IPS DF 19.7 (cell line): ENCODE results near the gene HIKESHI.
"Not testable (repeated sequence)": the region's sequence is repeated elsewhere in the genome, so short reads cannot be mapped to it uniquely, and the experiment has no call there.

Experiments
- DNase-seq: peaks from one replicate; pipeline ENCODE4 v3.0.0-alpha.2; 2013; ENCODE audit warnings: low read depth, low spot score

Gene HIKESHI, protein sequence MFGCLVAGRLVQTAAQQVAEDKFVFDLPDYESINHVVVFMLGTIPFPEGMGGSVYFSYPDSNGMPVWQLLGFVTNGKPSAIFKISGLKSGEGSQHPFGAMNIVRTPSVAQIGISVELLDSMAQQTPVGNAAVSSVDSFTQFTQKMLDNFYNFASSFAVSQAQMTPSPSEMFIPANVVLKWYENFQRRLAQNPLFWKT

DNA sequence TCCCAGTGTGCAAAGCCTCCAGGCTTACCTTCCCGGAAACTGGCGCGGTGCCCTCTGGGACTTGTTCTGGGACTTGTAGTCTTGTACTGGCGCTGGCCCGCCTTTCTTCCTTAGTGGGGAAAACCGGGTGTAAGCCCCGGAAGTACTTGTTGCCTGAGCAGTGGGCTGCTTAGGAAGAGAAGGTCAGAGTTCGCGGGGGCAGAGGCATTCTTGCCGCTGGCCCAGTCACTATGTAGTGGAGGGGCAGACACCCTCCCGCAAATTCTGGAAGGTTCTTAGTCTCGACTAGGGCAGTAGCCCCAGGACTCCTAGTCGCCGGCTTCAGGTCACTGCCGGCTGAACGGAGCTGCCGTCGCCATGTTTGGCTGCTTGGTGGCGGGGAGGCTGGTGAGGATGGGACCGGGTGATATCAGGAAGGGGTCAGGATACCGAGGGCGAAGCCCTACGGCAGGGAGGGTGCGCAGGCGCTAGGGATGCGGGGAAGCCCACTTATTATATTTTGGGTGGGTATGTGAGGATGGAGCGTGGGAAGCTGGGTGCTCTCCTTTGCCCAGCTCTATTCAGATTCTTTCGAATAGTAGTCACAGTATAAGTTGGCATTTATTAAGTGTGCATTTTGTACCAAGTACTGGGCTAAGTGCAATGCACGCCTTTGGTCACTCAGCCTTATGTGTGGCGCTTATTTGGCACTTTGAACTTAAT lies at the start of gene HIKESHI:
Gene HIKESHI (plus strand): TSS at position 149 of the 702 bp plus-strand sequence. CDS start 209 bp downstream, at position 358.
- peak; percentile 87 for DNase-seq

DNA sequence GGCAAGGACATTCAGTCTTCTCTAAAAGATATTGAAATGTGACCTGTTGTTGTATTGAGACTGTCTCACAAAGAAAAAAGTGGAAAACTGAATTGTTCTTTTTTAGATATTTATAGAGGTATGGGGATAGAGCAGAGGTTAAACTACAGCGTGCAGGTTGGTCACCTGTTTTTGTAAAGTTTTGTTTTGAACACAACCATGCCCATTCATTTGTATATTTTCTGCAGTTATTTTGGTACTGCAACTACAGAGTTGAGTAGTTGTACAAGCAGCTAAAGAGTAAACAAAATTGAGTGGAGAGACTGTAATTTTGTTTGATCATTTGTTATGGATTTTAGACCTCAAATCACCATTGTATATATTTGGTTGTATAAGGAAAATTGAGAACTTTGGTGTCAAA lies 46.1 kb upstream of the HIKESHI start:
- no peak for DNase-seq

DNA sequence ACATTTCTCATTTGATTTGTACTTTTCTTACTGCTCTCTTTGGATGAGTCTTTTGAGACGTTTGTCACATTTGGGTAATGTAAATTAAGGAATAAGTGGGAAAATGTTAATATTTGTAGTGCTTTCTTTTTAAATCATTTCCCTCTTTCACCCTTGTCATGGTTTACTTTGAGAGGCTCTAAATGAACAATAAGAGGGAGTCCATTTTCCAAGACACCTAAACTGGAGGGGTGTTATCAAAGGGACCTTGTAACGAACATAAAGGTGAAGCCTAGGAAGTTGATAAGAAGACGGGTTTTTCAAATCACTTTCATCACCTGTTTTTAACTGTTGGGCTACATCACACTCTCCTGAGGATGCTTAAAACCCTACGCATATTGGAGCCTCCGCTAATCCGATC lies 45.4 kb upstream of the HIKESHI start:
- DNase-seq = no peak

DNA sequence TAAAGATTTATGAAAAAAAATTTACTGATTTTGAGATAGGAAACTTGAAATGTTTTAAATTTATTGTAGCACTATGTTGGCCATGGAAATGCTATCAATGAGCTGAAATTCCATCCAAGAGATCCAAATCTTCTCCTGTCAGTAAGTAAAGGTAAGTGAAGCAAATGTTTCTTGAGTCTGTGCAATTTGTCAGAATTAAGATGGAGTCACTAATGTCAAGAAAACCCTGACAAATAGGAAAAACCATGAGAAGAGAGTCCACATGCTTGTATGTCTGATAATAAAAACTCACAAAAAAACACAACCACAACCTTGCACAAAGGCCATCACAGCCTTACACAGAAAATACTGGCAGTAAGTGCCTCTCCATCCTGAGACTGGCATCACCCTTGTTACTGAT lies 44.6 kb upstream of the HIKESHI start:
- no peak for DNase-seq

DNA sequence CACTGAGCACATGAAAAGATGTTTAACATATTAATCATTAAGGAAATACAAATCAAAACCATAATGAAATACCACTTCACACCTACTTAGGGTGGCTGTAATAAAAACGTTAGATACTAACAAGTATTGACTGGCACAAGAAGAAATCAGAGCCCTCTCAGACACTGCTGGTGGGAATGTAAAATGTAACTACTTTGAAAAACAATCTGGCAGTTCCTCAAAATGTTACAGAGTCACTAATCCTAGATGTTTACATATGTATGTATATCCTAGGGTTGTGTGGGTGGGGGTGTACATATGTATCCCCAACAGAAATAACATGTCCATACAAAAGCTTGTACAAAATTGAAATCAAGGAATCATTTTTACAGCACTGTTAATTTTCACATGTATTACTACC lies 42.3 kb upstream of the HIKESHI start:
- DNase-seq = no peak

DNA sequence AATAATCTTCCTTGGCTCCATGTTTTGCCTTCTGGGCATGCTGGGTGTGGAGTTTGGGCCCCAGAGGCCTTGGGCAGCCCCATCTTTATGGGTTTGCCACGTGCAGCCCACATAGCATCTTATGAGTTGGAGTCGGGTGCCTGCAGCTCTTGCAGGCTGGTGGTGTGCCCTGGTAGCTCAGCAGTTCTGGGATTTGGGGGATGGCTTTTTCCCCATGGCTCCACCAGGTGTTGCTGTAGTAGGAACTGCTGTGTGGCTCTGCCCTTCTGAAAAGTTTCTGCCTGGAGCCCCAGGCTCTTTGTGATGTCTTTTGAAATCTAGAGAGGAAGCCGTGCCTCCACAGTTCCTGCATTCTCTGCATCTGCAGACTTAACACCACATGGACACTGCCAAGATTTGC lies 40.7 kb upstream of the HIKESHI start:
- no peak for DNase-seq

DNA sequence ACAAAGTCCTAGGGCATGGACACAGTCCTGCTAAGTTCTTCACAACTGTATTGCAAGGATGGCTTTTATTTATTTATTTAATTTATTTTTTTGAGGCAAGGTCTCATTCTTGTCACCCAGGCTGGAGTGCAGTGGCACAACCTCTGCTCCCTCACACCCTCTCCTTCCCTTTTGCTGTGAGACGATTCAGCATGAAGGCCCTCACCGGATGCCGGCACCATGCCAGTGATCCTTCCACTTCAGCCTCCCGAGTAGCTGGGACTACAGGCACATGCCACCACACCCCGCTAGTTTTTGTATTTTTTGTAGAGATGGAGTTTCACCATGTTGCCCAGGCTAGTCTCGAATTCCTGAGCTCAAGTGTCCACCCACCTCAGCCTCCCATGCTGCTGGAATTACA lies 39.7 kb upstream of the HIKESHI start:
- no peak for DNase-seq

DNA sequence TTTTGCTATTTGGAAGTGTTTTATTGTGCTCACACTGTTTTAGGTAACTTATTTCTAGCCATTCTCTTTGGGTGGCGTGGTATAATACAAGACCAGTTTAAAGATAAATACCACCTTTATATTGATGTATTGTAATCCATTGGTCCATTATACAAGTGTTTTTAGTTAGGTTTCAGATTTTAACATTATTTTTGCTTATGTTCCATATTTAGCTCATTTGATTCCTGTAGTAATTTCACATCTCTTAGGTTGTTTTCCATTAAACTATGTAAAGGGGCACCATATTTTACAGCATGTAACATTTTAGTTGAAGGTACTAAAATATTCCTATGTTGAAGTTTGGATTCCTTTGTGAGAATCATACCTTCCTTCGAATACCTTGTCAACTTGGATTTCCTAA lies 37.4 kb upstream of the HIKESHI start:
- no peak for DNase-seq

DNA sequence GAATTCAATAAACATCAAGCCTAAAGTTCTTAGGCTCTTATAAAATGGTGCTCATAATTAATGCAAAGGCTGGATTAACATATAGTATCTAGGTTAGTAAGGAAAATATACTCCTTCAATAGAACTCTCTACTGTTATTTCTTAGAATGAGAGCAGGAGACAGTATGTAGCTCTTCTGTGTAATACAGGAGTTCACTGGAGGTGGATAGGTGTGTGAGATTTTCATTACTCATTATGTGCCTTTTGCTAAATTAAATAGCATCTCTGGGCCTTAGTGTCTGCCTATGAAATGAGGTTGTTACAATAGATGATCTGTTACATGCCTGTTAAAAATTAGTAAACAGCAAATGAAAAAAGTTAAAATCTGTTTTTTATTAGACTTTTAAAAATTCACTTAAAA lies 36.8 kb upstream of the HIKESHI start:
- DNase-seq = no peak

DNA sequence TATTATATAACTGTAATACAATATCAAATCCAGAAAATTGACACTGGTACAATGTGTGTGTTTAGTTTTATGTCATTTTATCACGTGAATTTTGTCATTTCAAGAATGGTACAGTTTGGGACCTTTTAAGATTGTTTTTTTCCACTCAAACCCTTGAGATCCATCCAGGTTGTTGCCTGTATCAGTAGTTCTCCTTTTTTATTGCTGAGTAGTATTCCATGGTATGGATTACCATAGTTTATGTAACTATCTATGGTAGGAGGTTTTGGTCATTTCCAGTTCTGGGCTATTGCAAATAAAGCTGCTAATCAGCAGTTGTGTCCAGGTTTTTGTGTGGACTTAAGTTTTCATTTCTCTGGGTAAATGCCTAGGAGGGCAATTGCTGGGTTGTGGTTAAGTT lies 32.4 kb upstream of the HIKESHI start:
- DNase-seq = no peak

DNA sequence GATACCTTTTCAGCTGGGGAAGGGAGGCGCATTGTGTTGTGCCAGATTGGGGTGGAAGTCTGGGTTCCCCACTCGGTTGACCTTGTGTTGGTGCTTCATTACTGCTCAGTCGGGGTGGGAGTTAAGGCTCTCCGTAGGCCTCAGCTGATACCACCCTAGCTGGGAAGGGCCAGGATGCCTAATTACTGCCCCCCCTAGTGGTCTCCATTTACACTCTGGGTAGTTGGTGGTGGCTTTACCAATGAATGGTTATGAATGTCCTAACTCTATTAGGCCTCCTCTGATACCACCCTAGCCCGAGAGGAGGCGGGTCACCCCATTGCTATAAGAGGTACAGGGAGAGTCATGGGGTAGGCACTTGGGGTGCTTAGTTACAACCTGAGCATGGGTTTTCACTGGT lies 27.5 kb upstream of the HIKESHI start:
- peak; percentile 20 for DNase-seq

DNA sequence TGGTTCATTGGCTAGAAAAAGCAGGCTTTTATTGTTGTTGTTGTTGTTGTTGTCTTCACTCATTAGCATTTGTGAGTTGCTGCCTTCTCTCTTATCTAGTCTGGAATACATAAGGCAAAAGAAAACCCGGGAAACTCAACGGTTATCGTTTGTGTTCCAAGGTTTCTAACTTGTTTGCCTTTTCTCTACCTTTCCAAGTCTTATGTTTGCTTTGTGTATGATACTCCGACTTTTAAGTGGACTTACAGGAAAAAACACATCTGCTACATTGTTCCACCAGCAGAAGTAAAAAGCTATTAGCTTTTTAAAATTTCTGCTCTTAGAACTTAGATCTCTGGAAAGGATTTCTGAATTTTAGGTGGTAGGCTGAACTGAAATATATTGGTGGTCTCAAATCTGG lies 27.0 kb upstream of the HIKESHI start:
- no peak for DNase-seq

DNA sequence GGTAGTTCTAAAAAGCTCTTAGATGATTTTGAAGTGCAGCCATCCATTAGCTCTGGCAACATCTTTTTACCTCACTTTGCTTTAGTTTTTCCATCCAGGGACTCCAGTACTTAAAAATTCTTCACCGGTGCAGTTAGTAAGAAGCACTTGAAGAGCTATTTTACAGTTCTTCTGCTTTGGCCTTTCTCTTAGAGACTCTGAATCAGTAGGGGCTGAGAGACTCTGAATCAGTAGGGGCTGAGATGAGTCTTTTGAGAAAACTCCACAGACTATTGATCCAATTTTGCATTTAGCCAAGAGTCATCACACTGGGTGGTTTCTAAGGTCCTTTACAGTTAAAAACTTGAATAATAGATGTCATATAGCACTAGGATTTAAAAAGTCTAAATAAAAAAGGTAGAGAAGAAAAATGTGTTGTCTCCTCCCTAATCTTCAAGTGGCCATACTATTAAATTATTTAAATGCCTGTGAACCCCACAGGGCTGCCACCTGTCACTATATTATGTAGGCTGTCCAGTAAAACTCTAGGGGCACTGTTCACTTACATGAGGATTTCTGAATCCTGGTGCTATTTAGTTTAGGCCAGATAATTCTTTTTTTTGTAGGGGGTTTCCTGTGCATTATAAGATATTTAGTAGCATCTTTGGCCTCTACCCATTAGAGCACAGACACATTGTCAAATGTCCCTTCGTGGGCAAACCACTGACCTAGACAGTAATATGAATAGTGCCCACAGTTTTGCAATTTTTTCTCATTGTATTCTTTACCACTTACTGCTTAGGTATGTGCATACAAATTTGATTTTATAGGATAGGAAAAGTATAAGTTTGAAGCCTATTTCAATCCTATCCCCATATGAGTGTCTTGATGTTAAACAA lies 26.3 kb upstream of the HIKESHI start:
- DNase-seq = no peak

DNA sequence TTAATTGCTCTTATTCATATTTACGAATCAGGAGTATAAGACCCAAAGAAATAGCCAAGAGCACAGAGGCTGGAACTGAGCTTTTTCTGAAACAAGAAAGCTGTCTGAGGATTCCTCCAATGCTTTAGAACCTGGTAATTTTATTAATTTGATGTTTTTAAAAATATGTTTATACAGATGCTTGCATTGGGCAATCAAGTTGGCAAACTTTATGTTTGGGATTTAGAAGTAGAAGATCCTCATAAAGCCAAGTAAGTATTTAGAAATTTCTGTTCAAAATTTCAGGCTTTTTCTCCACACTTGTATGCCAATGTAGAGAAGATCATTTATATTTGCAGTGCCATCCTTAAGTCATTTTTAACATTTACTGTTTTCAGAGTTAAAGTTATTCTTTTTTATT lies 24.3 kb upstream of the HIKESHI start:
- no peak for DNase-seq

DNA sequence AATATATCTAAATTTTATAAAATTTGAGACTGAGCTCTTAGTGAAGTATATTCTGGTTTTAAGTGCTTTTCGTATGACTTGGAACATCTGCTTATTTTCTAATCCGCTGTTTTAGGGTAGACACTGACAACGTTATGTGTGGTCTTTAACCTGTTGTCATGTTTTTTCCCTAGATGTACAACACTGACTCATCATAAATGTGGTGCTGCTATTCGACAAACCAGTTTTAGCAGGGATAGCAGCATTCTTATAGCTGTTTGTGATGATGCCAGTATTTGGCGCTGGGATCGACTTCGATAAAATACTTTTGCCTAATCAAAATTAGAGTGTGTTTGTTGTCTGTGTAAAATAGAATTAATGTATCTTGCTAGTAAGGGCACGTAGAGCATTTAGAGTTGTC lies 23.8 kb upstream of the HIKESHI start:
- no peak for DNase-seq

DNA sequence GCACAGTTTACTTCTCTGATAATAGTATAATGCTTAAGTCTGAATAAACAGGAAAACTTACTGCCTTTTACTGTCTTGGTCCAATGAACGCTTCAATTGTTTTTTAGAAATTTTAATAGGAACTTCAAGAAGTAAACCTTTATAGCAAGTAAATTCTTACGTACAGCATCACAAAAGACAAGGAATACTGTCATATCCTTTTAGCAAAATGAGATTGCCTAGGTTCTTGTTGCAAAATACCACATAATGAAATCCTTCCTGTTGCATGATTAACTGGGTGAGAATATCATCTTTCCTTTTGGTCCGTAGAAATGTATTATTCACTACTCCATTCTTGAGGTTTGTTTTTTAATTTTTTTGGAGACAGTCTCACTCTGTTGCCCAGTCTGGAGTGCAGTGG lies 22.3 kb upstream of the HIKESHI start:
- DNase-seq = no peak

DNA sequence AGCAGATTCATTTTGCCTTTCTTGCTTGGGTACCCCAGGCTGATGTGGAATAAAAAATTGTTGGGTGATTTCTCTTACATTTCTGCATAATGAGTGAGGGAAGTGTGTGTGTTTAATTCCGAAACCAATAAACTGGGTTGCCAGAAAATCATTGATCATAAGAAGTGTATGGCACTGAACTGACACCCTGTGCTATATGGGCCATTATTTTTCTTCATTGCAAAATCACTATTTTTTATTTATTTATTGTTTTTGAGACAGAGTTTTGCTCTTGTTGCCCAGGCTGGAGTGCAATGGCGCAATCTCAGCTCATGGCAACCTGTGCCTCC lies 14.6 kb upstream of the HIKESHI start:
- DNase-seq = no peak

DNA sequence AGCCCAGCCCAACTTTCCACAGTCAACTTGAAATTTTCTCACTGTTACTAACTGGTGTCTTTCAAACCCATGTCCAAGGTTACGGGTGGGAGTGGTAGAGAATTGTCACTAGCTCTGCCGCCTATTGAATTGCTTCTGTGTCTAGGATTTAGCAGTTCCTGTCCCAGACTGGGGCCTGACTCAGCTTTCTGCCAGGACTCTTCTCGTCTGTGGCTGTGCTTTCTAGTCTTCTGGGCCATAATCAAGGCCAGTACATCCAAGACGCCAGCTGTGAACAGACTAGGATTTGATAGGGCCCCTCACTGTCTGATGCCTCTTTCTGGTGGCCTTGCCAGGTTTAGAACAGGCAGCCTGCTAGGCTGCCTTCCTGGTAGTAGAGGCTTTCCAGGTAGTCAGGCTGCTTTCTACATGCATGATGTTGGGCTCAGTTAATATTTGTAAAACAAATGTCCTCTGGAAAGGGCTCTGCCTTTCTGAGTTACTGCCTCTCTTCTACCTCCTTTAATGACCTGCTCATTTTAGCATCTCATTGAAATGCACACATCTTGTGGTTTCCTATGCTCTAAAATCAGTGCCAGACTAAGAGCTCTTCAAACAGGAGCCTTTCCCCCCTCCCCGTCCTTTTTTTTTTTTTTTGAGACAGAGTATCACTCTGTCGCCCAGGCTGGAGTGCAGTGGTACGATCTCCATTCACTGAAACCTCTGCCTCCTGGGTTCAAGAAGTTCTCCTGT lies 13.1 kb upstream of the HIKESHI start:
- no peak for DNase-seq

DNA sequence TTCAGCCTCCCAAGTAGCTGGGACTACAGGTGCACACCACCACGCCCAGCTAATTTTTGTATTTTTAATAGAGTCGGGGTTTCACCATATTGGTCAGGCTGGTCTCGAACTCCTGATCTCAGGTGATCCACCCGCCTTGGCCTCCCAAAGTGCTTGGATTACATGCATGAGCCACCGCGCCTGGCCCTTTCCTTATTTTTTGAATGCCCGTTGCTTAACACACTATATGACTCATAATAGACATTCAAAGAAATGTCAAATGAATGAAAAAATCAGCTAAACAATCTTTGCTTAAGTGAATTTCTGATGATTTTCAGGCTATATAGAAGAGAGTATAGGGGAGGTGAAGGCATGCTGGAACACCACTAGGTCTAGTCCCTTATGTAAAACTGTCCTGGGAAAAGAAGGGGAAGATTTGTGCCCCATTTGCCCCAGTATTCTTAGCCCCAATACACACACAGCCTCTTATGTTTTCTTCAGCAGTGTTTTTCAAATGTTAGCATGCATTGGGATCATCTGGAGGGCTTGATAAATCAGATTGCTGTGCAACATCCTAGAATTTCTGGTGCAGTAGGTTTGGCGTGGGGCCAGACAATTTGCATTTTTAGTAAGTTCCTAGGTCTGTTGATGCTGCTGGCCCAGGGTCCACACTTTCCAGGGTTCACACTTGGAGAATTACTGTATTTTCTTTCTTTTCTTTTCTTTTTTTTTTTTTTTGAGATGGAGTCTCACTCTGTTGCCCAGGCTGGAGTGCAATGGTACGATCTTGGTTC lies 12.3 kb upstream of the HIKESHI start:
- not testable (repeated sequence) for DNase-seq

DNA sequence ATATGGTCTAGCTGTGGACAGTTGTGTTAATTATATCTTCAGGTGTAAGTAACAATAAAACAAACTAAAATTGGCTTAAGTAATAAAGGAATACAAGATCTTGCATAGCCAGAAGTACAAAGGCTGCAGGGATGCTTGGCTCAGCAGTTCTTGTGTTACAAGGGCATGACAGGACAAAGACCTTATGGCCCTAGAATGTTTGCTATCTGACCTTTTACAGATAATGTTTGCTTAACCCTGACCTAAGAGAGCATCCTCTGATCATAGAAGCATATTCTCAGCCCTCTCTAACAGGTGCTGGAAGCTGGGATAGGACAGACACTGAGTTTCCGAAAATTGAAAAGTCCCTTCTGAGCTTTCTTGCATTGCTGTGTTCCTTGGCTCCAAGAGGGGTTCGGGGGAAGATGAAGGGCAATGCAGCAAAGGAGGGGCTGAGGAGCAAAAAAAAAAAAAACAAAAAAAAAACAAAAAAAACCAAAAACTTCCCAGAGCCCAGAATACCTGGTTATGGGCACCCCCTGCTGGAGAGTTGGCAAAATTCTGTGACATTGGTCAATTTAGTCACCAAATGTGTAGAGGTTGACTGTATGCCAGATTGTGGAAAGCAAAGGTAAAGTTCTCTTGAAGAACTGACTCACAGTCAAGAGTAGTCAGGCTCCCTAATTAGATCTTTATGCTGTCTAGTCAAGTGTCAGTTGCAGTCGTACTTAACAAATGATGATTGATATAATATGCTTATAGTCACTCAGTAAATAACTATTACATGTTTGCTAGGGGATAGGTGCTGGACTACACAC lies 10.4 kb upstream of the HIKESHI start:
- DNase-seq = no peak
